GM21447 (cell line): ENCODE results near the gene RAP1GAP2.

Experiments
- ATAC-seq: cut with Tn5 transposase; IDR thresholded peaks from one replicate; pipeline ENCODE4 v1.9.1; 2021; ENCODE audit not compliant: unreplicated experiment

The RAP1GAP2 gene

DNA sequence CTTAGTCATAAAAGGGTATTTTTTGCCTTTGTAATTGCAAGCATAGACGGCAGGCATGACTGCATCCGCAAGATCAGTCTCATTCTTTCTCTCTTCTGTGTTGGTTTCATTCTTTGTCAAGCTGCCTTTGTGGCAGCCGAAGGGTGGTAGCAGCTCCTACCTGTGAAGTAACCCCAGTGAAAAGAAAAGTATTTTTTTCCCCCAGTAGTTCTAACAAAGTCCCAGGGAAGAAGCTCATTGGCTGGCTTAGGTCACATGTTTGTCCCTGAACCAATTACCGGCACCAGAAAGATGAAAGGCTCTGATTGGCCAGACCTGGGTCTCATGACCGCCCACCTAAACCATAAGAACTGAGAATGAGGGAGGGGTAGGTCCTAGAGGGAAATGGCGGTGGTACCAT, 110.7 kb downstream of the RAP1GAP2 start:
- no peak for ATAC-seq

DNA sequence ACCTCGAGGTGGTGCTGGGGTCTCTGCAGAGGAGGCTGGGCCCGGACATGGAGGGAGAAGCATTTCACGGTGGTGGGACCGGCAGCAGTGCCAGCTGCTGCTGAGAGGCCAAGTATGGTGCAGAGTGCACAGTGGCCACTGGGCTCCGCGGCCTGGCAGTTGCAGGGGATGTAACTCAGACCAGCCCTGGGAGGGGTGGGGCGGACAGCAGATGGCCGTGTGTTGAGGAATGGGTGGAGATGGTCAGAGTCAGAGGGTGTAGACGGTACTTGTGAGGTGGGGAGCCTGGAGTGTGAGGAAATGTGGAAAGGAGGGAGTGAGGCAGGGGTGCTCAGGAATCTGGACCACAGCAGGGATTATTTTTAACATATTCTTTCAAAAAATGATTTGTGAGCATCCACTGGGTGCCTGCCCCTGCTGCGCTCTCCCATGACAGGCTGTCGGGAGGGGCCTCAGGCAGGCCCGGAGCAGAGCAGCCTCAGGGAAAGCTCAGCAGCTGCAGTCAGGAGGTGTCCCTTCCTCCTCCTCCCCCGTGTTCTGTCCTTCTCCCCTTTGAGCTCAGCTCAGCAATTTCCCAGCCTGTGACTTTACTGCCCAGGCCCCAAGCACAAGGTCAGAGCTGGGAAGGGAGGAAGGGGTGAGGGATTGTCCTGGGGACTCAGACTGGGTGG, 113.1 kb downstream of the RAP1GAP2 start:
- no peak for ATAC-seq

DNA sequence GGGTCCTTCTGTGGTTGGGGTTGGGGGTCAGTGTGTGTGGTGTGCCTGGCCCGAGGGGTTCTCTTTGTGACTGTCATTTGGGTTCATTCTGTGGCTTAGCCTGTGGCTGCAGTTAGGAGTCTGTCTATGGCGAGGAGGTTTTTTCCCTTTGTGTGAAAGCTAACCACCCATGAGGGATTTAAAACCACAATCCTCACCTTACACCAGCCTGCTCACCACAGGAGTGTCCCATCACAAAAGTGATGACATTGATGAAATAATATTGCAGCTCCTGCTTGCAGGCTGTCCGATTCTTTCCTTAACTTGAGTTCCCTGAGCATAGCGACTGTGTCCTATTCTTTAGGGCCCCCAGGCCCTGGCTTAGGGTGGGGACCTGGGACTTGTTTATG, 113.6 kb downstream of the RAP1GAP2 start:
- no peak for ATAC-seq

DNA sequence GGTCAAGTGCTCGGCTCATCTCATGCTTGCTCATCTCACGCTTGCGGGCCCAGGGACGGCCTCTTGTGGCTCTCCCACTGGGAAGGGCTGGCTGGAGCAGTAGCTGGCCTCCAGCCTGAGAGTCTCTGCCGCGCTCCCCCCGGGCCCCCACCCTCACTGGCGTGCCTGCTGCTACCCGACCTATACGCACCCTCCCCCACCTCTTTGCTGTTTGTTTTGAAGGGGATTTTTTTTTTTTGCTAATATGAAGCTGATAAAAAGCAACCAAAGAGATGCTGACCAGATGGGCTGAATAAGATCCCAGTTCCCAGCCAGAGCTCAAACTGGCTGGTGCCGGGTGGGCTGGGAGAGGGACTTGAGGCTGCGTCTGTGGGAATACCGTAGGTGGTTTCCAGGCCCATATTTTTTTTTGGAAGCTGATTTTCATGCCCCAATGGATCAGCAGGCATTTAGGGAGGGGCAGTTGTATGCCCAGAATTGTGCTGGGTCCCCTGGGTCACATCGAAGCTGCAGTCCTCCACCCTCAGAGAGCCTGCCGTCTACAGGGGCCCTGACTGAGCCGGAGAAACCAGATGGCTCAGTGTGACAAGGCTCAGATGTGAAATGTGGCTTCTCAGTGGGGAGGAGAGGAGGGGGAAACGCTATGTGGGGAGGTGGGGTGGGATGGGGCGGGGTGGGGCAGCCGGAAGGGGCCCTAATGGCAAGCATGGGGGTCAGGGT, 115.0 kb downstream of the RAP1GAP2 start:
- ATAC-seq: no peak

DNA sequence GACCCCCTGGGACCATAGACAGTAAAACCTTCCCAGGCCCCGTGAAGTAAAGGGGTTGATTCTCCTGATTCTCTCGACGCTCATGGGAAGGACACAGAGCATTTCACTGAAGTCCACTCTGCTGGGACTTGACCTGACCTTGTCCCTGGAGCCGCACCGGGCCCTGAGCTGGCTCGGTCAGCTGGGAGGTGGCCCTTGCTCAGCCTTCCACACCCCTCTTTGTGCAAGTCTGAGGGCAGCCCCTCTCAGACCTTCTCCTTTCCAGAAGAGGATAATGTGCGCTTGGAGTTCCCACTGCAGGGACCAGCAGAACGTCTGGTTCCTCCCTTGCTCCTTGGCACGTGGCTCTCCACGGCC, 115.5 kb downstream of the RAP1GAP2 start:
- no peak for ATAC-seq

DNA sequence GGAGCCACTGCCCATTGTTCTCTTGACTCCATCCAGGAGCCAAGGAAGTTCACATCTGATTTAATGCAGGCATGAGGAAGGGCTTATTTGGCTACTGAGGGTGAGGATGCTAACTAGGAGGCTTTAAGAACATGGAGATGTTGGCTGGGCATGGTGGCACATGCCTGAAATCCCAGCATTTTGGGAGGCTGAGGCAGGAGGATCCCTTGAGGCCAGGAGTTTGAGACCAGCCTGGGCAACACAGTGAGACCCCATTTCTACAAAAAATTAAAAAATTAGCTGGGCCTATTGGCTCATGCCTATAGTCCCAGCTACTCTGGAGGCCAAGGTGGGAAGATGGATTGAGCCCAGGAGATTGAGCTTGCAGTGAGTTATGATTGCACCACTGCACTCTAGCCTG, 116.5 kb downstream of the RAP1GAP2 start:
- ATAC-seq: no peak

DNA sequence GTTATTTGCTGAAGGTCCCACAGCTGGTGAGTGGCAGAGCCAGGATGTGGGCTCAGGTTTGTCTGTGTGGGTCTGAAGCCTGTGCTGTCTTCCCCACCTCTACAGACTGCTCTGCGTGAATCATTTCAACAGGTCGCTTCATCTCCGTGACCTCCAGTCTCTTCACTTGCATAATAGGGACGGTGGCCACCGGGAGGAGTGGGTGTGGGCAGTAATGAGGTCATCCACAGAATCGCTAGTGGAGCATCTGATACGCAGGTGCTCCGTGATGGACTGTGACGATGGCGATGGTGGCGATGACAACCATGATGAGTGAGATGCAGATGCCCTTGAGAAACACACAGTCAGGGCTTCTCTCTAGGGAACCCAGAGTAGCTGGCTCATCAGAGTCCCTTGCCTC, 120.2 kb downstream of the RAP1GAP2 start:
- no peak for ATAC-seq

DNA sequence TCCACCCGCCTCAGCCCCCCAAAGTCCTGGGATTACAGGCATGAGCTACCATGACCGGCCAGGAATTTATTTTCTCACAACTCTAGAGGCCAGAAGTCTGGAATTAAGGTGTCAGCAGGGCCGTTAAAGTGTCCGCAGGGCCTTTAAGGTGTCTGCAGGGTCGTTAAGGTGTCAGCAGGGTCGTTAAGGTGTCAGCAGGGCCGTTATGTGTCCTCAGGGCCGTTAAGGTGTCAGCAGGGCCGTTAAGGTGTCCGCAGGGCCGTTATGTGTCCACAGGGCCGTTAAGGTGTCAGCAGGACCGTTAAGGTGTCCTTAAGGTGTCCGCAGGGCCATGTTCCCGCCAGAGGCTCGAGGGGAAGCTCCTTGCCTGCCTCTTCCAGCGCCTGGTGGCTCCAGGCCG, 125.2 kb downstream of the RAP1GAP2 start:
- no peak for ATAC-seq

DNA sequence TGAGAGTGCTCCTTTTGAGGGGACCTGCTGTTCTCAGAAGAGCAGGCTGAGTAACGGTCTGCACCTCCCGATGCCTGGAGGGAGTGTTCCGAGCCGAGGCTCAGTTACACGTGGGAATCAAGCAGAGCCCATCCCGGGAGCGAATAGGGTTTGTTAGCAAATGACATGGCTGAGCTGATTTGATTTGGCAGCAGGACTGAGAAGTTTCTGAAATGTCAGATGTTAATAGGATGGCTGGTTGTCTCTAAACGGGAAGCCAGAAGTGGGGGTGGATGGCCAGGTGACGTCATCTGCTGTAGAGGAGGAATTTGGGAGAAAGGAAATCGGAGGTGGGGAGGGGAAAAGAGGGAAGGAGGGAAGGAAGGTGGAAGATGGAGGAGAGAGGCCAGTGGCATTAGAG, 128.0 kb downstream of the RAP1GAP2 start:
- no peak for ATAC-seq

DNA sequence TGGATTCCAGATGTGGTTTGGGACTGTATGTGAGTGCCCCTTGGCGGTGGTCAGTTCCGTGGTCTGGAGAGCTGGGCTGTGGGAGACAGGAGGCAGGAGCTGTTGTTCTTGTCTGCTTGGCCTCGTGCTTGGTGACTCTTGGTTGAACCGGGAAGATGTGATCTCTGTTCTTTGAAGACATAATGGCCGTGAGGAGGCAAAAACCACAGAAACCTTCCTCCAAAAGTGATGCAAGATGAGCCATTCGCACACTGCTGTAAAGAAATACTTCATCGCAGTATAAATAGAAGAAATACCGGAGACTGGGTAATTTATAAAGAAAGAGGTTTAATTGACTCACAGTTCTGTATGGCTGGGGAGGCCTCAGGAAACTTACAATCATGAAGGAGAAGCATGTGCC, 128.8 kb downstream of the RAP1GAP2 start:
- no peak for ATAC-seq

DNA sequence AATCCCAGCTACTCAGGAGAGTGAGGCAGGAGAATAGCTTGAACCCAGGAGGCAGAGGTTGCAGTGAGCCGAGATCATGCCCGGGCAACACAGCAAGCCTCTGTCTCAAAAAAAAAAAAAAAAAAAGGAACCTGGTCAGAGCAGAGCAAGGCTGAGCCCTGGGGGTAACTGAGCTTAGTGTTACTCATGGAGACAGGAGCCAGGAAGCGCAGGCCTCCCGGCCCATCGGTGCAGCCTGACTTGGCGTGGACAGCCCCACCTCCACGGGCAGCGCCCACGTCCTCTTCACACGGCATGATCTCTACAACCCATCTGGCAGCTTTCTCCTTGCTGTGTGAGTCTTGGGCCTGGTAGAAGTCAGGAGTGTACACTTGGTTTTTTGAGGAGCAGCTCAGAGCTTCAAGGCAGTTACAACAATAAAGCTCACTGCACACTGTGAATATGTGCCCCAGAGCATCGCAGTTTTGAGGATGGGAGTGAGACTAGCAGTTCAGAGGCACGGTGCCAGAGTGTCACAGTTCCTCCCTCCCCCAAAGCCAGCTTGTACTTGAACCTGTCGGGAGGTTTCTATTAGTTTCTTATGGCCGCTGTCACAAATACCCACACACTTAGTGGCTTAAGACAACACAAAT, 129.9 kb downstream of the RAP1GAP2 start:
- no peak for ATAC-seq

DNA sequence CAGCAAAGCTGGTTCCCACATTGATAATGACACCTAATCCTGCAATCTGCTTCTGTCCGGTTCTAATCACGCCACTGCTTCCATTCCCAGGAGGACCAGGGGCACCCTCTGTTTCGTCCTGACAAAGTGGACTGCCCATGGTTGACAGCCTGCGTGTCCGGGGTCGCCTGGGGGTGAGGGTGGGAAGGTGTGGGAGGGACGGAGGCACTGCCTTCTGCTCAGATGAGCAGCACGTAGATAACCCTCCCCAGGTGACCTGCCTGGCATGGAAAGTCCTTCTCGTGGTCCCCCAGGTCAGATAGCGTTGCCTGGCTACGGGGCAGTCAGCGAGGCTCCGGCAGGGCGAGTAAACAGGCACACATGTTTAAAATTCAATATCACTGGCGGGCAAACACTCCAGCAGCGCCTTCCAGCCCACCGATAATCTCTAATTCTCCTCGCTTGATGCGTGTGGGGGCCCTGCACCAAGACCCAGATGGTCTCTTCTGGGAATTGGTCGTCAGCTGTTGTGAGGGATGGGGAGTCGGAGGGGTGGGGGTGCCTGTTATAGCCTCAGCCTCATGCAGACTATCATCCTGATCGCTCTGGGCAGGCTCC, 132.2 kb downstream of the RAP1GAP2 start:
- no peak for ATAC-seq

DNA sequence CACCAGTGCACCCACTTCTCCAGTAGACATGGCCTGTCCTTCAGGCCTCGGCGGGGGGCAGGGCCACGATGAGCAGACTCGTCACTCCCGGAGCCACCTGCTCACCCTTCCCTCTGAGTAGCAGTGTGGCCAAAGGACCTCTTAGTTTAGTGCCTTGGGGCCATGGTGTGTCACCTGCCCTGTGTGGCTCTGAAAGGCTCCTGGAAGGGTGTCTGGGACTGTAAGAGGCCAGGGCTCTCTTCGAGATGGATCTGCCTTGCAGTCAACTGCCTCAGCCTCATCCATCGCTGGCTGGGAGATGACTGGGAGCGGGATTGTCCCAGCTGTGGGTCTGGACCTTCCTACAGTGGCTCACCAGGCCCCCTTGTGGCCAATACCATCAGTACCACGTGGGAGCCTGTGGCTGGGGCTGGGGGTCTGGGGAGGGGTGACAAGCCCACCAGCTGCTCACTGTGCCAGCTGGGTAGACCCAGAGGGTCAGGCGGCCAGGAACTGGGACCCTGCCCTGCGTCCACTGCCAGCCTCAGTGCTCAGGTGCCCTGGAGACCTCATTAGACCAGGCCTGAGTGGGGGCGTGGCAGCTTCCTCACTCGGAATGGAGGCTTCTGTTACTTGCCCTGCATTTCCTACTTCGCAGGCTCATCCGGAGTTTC, 133.8 kb downstream of the RAP1GAP2 start:
- ATAC-seq: no peak

DNA sequence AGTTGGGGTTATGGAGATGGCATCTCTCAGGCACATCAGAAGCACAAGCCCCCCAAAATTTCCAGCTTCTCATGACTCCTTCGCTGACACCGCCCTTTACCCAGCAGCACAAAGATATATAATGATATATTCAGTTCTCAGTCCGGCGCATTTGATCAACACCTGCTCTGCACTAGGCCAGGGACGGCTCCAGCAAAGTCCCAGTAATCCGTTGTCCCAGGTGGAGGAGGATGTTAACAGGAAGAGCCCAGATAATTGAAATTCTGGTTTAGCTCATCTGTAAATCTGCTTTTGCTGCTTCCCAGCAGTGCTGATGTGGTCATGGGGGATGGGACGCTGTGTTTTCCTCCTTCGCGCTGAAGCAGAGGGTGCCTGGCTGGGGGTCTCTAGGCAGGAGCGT, 135.6 kb downstream of the RAP1GAP2 start:
- ATAC-seq: no peak

DNA sequence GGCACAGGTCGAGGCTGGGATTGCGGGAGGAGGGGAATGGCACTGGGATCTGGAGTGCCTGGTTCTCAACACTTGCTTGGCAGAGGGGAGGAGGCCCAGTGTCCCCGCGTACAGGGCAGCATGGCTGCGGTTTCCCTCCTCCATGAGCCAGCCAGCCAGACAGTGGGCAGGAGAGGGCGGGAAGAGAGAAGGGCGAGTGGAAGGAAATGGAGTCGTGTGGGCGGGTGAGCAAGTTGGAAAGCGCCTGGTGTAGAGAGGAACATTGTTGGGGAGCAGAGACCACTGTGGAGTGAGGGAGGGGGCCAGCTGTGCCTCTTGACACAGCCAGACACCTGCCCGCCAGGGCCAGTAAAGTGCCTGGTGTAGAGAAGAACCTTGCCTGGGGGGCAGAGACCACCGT, 136.7 kb downstream of the RAP1GAP2 start:
- ATAC-seq: no peak

DNA sequence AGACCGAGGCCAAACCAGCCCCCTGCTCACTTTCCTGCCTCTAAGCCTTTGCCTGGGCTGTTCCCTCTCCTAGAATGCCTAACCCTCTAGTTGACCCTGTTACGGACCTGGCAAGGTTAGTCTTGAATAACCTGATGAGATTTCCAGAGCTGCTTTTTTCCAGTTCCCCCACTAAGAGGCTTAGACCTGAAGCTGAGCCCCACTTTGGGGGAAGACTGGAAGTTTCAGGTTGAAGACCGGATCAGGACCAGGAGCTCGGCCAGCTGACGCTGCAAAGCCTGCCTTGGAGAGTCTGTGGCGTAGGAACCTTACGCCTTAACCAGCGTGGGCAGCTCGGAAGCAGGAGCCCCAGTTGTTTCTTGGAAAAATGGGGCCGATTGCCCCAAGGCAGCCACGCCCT, 137.4 kb downstream of the RAP1GAP2 start:
- no peak for ATAC-seq

DNA sequence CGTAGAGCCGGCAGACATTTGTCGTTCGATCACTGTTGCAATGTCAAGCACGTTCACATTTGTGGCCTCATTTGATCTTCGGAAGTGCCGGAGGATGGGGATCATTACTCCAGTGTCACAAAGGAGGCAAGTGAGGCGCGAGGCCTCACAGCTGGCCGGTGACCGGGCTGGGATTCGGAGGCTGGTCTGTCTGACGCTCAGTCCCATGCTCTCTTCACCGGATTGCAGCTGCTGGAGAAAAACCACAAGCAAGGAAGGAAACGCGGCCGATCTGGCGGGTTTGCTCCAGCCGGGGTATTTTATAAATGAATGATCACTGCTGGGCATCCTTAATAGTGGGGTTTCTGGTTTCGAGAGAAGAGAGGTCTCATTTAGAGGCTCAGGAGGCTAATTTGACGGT, 139.4 kb downstream of the RAP1GAP2 start:
- ATAC-seq: no peak

DNA sequence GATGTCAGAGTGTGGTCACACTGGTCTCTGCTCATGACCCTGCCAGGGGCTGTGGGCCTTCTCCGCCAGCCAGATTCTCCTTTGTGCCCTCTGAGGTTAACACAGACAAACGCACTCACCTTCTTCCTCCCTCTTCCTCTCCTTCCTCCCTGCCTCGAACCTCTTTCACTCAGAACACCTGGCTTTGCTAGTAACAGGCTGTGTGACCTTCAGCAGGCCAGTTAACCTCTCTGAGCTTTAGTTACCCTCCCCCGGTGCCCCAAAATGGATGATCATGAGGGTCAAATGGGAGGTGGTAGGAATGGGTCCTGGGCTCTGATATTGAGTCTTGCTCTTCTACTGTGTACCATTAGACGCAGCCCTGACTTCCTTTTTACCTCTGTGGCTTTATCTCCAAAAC, 140.1 kb downstream of the RAP1GAP2 start:
- no peak for ATAC-seq

DNA sequence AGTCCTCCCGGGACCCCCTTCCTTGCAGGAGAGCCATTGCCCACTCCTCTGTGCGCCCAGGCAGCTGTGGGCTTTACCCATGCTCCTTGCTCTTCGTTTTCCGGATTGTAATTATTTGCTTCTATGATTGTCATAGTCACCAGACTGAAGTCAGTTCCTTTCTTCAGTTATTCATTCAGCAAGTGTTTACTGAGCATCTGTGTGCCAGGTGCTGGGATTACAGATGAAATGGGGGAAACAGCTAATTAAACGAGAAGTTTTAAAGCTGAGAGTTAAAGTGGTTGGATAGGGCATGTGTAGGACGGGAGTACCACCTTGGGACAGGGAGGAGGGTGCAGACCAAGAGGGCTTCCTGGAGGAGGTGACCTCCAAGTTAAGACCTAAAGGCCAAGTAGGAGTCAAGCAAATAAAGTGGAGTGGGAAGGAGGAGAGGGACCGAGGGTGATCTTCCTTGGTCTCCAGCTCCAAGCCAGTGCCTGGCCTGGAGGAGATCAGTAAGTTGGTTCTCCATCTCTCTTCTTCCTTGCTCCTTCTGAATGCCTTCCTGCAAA, 140.6 kb downstream of the RAP1GAP2 start:
- no peak for ATAC-seq

DNA sequence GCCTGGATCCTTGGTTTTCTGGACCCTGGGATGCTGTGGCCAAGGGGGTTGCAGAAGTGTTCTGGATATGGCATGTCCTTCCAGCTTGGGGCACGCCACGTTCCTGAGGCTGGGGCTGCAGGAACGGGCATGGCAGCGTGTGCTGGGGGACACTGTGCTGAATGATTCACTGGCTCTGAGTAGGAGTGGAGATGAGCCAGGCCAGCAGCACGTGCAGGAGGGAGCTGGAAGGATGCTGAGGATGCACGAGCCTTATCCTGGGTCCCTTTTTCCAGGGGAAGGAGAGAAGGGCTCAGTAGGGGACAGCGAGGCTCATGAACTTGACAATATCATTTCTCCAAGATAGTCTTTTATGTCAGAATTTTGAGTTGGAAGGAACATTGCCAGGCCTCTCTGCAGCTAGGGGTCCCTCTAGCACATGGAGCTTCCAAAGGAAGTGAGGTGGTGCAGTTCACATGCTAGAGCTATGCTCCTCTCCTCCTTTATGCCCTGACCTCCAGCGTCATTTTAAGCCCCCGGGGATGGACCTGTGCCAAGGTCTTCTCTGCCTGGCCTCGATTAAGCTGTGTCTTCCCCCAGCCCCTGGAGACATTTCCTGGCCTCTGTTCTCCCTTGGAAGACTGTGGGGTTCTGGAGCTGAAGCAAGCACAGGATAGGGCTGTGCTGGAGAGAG, 141.2 kb downstream of the RAP1GAP2 start:
- ATAC-seq: no peak
